ENCODE results near the gene SBF2. TPM values are rescaled to one million over a fixed set of nuclear protein-coding genes. Genes with fewer than 3 reads are reported as not detected.

SBF2 gene
- total RNA-seq, 4 donors from 2014 or later: 75.0 to 104 (median 86.9) TPM

DNA sequence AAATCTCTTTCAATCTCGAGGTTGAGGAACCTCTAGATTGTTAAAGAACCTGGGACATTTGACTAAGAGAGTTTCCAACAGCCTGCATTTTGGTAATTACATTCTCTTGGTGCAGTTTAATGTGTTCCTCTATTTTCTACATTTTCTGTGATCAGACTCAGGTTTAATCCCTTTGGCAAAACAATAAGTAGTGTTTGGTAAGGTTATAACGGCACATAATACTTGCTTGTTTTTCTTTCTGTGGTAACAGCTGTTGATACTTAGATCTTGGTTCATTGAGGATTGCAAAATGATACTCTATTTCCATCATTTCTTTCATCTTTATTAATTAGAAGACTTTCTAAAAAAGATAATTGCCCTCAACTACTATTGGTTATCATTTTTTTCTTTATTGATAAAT, 271.3 kb downstream of the SBF2 start:
- no peak for TF ChIP-seq POLR2A (IDR thresholded peaks at IDR 0.05)
- no peak for TF ChIP-seq EP300 (IDR thresholded peaks at IDR 0.05)
- no peak for TF ChIP-seq CTCF (IDR thresholded peaks at IDR 0.05)
- no peak for DNase-seq (ENCODE audit: low spot score in 2 of 2)
- WGBS, 2 donors: 72 to 74% methylated on average over 2 of the region's 2 CpGs
- H3K27me3 ChIP-seq: no peaks in the 10 kb centered on the region
- H3K27ac ChIP-seq: no peak overlapping the region
- no peaks in the 10 kb centered on the region for H3K9me3 ChIP-seq
- peaks cover 0 to 6% (median 0%) of the 10 kb centered on the region in 3 donors for H3K36me3 ChIP-seq
- peaks cover 0 to 12% (median 4%) of the 10 kb centered on the region in 4 donors for H3K4me1 ChIP-seq
- H3K4me3 ChIP-seq: no peak overlapping the region

- Histone ChIP-seq H3K27ac (no peak overlapping the region), H3K27me3 (no peaks in the 10 kb centered on the region), H3K36me3 (no peaks in the 10 kb centered on the region), H3K4me3 (no peak overlapping the region), H3K9me3 (no peaks in the 10 kb centered on the region), H3K4me1 (peaks cover 0 to 12% (median 4%) of the 10 kb centered on the region in 4 donors)
- 71 to 75% methylated on average over 2 of the region's 2 CpGs for WGBS, 2 donors
- no peak for DNase-seq (ENCODE audit: low spot score in 2 of 2)
- no peak for TF ChIP-seq CTCF (IDR thresholded peaks at IDR 0.05)
- no peak for TF ChIP-seq EP300 (IDR thresholded peaks at IDR 0.05)
- TF ChIP-seq POLR2A (IDR thresholded peaks at IDR 0.05): no peak
These were observed 272.5 kb downstream of the SBF2 start for GRCh38 chr11:10021563-10021962.

DNA sequence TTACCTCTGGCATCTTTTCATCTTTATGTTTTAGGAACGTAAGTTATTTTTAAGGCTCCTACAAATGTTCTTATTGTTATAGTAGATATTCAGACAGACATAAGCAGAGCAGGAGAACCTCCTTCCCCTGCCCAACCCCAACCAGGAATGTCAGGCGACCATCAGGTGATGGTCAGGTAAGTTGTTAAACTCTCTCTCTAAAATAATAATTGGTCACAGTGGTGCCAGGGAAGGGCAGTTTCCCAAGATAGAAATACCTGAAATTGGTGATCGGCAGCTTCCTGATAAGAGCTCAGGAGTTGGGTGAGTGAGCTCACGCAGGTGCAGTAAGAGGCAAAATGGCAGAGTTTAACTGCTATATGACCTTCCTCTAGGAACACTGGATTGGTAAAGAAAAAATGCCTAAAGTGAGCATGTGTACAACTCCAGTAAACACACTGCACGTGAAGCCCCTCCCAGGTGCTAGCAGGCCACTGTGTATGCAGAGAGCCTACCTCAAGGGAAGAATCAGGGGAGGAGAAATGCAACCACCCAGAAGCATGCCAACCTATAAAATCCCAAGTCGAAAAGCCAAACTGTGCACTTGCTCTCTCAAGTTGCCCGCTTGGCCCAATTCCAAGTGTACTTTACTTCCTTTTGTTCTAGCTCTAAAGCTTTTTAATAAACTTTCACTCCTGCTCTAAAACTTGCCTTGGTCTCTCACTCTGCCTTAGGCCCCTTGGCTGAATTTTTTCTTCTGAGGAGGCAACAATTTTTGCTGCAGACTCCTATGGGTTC, 273.9 kb downstream of the SBF2 start:
- Histone ChIP-seq H3K27me3 (no peaks in the 10 kb centered on the region), H3K36me3 (no peaks in the 10 kb centered on the region), H3K4me3 (no peak overlapping the region), H3K9me3 (no peaks in the 10 kb centered on the region), H3K27ac (no peak overlapping the region), H3K4me1 (peaks cover 0 to 12% (median 4%) of the 10 kb centered on the region in 4 donors)
- no peak for TF ChIP-seq POLR2A (IDR thresholded peaks at IDR 0.05)
- DNase-seq (ENCODE audit: low spot score in 2 of 2): peak in 1 of 2 donors; percentile 48
- 79 to 84% methylated on average over 7 of the region's 7 CpGs for WGBS, 2 donors

DNA sequence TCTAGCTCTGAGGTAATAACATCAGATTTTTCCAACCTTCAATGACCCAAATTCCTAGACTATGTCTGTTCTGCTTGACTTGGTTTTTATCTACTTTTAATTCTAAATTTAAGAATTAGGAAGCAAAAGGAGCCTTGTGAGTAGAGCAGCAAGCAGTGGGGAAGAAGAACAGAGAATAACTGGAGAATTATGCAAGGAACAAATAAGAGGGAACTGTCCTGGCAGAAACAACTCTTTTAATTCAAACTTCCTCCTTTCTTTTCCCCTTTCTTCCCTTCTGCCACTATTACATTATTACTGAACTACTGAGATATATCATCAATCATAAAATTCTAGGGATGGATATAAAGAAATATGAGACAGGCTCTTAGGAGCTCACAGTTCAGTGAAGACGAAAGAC, 276.1 kb downstream of the SBF2 start:
- no peaks in the 10 kb centered on the region for H3K9me3 ChIP-seq
- 93 to 98% methylated on average over 1 of the region's 1 CpG for WGBS, 2 donors
- no peak overlapping the region for H3K4me3 ChIP-seq
- no peak for DNase-seq (ENCODE audit: low spot score in 2 of 2)
- no peaks in the 10 kb centered on the region for H3K27me3 ChIP-seq
- H3K27ac ChIP-seq: no peak overlapping the region
- H3K36me3 ChIP-seq: no peaks in the 10 kb centered on the region
- TF ChIP-seq POLR2A (IDR thresholded peaks at IDR 0.05) (no peak), EP300 (IDR thresholded peaks at IDR 0.05) (no peak), CTCF (IDR thresholded peaks at IDR 0.05) (no peak)
- peaks cover 0 to 10% (median 4%) of the 10 kb centered on the region in 4 donors for H3K4me1 ChIP-seq

GRCh38 chr11:10017050-10017449, 277.0 kb downstream of the SBF2 start:
- H3K27ac ChIP-seq: no peak overlapping the region
- H3K9me3 ChIP-seq: peaks cover 0 to 6% (median under 1%) of the 10 kb centered on the region in 4 donors
- DNase-seq (ENCODE audit: low spot score in 2 of 2): no peak
- peaks cover 0 to 8% (median 4%) of the 10 kb centered on the region in 4 donors for H3K4me1 ChIP-seq
- no peaks in the 10 kb centered on the region for H3K27me3 ChIP-seq
- H3K4me3 ChIP-seq: no peak overlapping the region
- WGBS, 2 donors: 28 to 32% methylated on average over 1 of the region's 1 CpG
- no peaks in the 10 kb centered on the region for H3K36me3 ChIP-seq
- TF ChIP-seq EP300 (IDR thresholded peaks at IDR 0.05): no peak

DNA sequence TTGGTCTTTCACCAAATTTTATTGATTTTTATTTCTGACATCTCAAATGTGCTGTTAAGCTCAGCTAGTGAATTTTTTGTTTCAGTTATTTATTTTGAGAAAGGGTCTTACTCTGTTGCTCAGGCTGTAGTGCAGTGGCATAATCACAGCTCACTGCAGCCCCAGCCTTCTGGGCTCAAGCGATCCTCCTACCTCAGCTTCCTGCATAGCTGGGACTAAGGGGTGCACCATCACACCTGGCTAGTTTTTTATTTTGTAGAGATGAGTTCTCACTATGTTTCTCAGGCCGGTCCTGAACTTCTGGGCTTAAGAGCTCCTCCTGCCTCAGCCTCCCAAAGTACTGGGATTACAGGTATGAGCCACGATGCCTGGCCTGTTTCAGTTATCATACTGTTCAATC, 282.0 kb downstream of the SBF2 start:
- H3K4me1 ChIP-seq: no peaks in the 10 kb centered on the region
- WGBS, 2 donors: 93 to 96% methylated on average over 3 of the region's 3 CpGs
- H3K9me3 ChIP-seq: peaks cover 0 to 8% (median 3%) of the 10 kb centered on the region in 4 donors
- no peaks in the 10 kb centered on the region for H3K36me3 ChIP-seq
- H3K27me3 ChIP-seq: no peaks in the 10 kb centered on the region
- DNase-seq (ENCODE audit: low spot score in 2 of 2): no peak
- H3K27ac ChIP-seq: no peak overlapping the region
- H3K4me3 ChIP-seq: no peak overlapping the region
- TF ChIP-seq POLR2A (IDR thresholded peaks at IDR 0.05) (no peak), EP300 (IDR thresholded peaks at IDR 0.05) (no peak), CTCF (IDR thresholded peaks at IDR 0.05) (no peak)

Measured in tibial nerve (tissue), 4 donors.